NOMO-1 (cell line): ENCODE results near the gene PYY.
"Not testable (repeated sequence)": the region's sequence is repeated elsewhere in the genome, so short reads cannot be mapped to it uniquely, and the experiment has no call there.

Experiments used
- DNase-seq, 2 experiments: peaks; one replicate each; lab custom pipeline; 2025; ENCODE audit not compliant: unreplicated experiment in 2 of 2; lab: John Stamatoyannopoulos, UW

PYY gene

DNA sequence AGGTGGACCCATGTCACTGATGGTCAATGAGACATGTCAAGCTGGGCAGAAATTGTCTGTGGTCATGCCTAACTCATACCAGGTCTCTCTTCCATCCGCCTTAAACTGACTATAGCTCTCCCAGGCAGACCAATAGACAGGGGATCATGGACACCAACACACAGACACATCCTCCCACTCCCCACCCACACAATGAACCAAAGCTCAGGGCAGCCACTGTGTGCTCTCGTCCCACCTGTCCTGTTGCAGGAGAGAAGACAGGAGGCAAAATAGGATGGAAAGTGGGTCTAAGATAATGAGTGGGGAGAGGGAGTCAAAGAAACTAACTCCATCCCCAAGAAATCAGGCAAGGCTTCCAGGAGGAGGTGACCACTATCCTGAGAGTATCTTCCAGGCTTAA is 3.2 kb downstream of the PYY start:
- DNase-seq = no peak

DNA sequence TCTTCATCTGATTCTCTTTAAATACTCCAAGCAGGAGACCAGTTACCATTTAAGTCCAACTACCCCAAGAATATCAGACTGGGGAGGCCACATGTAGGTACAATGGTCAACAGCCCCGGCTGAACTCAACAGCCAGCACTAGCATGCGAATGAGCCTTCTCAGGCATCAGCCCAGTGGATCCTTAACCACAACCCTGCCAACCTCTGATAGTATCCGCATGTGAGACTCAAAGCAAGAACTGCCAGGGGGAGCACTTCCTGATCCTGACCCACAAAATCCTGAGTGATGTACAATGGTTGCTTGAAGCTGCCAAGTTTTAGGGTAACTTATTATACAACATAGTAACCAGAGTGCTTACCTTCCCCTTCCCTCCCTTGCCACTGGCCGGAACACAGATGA is 4.0 kb downstream of the PYY start:
- no peak for DNase-seq

DNA sequence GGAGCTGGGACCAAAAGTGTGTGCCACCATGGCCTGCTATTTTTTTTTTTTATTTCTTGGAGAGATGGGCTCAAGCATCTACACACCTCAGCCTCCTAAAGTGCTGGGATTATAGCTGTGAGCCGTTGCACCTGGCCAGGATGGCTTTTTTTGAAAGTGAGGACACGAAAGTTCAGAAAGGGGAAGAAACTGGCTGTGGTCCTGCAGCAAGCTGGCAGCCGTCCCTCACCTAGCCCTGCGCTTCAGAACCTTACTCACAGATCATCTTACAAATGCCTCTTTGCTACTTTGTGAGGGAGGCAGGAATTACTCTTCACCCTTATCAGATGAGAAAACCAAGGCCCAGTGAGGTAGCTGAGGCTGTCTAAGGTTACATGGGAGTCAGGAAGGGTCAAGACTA is 7.0 kb downstream of the PYY start:
- no peak for DNase-seq

DNA sequence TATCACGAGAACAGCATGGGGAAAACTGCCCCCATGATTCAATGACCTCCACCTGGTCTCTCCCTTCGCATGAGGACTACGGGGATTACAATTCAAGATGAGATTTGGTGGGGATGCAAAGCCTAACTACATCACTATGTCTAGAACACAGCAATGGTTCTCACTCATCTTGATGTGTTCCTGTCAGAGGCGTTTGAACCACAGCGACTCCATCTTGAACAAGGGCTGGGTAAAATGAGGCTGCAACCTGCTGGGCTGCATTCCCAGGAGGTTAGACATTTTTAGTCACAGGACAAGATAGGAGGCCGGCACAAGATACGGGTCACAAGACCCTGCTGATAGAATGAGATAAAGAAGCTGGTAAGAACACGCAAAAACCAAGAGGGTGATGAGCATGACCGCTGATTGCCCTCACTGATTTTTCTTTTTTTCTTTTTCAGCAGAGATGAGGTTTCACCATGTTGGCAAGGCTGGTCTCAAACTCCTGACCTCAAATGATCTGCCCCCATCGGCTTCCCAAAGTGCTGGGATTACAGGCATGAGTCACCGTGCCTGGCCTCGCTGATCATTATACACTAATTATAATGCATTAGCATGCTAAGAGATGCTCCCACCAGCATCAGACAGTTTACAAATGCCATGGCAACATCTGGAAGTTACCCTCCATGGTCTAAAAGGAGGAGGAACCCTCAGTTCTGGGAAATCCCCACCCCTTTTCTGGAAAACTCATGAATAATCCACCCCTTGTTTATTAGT is 8.5 kb downstream of the PYY start:
- no peak for DNase-seq

DNA sequence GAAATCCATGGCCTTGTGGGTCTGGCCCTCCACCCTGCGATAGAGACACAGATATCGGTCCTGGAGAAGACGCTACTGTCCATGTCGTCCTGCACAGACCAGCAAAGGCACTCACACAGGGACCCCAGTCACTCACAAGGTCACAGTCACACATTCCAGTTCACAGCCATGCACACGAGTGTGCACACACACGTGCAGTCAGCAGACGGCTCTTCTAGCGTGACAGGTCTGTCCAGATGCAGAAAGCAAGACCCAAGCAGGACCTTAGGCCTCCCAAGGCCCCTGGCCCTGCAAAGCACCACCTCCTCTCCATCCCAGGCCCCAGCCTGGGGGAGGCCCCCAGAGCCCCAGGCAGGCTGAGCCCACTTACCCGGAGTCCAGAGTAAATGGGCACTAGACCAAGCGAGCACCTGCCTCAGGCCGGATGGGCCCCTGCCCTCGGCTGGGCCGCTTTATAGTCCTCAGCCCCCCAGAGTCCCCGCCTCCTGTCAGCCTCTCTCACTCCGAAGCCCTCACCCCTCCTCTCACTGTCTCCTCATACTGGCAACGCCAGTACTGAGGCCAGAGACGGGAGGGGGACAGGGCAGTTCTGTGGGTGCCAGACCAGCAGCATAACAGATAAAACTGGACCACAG is 11.6 kb downstream of the PYY start, which contains the start of gene PPY:
PPY (minus strand) TSS at position 426 of the 635 bp plus-strand sequence. CDS start 822 bp downstream, outside the sequence.
- DNase-seq = no peak

DNA sequence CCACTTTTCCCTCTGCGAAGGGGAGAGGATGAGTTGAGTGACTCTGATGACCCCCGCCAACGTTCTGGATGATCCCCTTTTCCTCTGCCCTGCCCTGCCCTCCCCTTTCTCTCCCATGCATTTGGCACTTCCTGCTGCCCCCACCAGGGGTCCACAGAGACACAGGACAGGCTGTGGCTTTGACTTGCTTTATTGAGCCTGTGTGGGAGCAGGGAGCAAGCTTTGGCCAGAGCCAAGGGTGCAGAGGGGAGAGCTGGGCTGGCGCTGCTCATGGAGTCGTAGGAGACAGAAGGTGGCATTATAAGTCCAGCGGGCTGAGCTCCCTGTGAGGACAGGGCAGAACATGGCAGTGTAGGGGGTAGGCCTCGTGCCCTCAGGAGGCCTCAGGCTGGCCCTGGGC is 13.1 kb downstream of the PYY start:
- DNase-seq = no peak

DNA sequence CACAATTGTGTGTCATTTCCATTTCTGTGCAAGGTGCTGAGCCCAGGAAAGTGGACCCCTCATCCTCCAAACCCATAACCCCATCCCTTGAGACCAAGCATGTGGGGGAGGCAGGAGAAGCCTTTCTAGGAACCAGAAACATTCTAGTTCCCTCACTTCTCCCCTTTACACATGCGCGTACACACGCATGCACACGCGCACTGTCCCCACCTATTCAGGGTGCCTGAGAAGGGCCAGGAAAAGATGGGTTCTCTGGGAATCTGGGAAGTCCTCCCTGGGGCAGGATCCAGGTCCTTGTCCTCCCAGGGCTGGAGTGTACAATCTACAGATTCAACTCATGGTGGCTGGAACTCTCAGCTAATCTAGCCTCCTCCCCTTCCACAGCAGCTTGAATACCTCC is 13.9 kb downstream of the PYY start:
- DNase-seq = no peak

DNA sequence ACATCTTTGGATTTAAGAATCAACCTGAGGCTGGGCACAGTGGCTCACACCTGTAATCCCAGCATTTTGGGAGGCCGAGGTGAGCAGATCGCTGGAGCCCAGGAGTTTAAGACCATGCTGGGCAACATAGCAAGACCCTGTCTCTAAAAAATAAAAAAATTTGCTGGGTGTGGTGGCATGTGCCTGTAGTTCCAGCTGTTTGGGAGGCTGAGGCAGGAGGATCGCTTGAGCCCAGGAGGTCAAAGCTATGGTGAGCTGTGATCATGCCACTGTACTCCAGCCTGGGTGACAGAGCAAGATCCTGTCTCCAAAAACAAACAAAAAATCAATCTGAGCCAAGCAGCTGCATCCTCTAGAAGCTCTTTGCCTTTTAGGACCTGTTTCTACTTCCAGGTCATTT is 14.3 kb downstream of the PYY start:
- not testable (repeated sequence) for DNase-seq

DNA sequence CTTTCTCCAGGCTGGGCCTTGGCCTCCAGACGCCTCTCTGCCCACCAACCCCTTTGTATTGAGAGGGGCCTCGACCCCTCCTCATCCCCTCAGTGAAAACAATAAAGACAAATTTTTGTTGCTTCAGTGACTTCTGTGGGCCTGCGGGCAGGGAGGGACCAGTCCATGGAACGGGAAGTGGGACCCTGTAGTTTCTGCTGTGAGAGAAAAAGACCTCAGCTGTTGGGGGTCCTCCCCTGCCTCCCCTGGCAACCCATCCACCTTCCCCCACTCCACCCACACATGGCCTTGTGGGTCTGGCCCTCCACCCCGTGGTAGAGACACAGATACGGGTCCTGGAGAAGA is 14.9 kb downstream of the PYY start:
- no peak for DNase-seq

DNA sequence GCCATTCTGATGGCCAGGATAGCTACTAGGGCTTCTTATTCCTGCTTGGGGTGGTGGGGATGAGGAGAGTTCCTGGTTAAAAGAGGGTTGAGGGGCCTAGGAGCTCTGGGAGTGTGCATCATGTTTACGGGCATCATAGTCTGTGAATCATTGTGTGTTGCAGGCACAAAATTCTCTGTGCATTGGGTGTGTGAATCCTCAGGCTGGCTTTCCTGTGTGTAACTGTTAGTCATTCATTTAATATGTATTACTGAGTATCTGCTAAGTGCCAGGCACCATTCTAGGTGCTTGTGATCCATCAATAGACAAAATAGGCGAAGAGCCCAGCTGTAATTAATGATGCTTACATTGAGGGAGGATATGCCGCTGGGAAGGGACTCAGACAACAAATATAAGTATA is 17.3 kb downstream of the PYY start:
- DNase-seq = no peak

DNA sequence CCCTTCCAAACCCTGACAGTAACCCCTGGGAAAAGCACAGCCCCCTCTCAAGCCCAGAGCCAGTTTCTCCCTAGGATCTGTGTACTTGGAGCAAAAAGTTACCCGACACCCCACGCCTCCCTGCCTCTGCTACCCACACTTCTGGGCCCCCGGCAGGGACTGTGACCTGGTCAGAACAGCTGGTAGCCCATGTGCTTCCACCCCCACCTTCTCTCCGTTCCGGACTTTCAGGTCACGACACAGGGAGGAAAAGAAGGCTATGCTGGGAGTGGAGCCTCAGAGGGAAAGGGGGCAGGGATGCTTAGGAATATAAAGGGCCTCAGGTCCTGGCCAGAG is 17.8 kb downstream of the PYY start:
- no peak for DNase-seq

DNA sequence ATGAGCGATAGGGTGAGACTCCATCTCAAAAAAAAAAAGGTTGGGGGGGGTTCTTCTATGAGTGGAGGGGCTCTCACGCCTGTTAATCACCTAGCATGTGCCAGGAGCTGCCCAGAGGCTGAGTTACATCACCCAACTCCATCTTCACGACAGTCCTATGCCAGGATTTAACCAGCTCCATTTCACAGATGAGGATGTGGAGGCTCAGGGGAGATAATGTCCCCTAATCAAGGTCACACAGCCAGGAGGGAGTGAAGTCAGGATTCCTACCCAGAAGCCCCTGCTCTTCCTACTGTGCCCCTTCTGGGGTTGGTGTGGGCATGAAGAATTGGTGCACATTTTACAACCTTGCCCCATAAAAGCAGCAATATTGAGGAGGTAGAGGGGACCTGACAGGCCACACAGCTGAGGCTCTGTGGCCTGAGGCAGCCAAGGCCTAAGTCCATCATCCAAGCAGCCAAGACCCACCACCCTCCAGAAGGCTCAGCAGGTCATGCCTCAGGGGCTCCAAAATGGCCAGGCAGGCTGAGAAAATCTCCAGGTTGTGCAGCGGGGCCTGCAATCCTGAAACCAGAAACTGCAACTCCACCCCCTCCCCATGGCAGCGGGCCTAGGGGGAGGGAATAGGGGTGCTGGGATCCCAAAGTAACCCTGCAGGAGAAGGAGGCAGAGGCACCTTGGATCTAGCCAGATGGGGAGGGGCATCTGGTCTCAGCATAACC is 18.4 kb downstream of the PYY start:
- DNase-seq = no peak

DNA sequence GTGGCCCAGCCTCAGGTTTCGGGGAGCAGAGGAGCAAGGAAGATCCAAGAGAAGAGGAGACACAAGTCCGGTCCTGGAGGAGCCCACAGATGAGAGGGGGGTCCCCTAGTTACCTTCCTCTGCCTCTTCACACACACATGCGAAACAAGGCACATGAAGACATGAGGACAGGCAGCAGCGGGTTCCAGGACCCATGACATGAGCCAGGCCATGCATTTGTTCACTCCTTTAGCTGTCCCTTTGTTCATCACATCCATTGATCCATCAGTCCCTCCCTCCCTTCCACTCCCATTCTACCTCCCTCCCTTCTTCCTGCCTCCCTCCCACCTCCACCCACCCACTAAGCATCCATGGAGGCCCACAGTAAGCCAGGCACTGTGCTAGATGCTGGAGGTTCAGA is 20.8 kb downstream of the PYY start:
- DNase-seq = no peak

DNA sequence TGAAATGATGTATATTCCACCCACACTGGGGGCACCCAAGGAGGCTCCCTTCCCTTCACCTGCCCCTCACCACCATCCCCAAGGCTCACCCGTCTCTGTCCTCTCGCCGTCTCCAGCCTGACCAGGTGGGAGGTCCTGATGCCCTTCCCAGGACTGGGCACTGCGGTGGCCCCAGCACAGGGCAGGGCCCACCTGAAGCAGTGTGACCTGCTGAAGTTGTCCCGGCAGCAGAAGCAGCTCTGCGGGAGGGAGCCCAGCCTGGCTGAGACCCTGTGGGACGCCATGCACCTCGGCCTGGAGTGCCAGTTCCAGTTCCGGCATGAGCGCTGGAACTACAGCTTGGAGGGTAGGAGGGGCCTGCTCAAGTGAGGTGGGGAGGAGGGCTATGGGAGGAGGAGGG is 21.4 kb downstream of the PYY start:
- DNase-seq = no peak

DNA sequence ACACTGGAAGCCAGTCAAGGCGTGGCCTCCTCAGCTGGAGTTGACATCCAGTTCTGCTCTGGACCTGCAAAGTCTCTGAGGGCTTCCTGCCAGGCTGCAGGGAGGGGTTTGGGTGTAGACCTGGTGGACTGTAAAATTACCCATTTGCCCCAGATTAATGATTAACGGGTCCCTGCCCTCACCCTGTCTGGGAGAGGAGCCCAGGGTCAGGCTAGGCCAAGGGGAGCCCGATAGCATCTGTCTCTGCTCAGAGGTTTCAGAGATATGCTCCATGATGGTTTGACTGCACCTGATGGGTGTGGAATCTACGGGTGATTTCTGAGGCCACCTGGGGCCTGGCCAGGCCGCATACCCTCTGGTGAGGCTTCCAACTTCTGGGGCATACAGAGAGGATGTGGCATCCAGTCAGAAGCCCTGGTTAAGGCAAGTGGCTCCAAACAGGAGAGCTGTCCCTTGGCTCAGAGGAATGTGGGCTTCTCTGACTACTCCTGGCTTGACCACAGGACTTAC is 22.6 kb downstream of the PYY start:
- DNase-seq = no peak

DNA sequence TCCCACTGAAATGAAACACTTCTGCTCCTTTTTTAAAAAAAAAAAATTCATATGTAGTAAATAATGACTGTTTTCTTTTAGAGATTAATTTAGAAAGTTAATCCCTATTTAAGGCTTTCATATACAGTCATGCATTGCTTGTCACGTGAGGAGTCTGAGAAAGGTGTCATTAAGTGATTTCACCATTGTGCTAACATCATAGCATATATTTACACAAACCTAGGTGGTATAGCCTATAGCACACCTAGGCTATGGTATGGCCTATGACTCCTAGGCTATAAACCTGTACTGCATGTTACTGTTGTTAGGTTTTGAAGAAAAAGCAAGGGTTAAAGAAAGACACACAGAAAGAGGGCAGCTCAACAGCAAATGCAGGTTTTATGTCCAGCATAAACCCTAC is 25.1 kb downstream of the PYY start:
- no peak for DNase-seq

DNA sequence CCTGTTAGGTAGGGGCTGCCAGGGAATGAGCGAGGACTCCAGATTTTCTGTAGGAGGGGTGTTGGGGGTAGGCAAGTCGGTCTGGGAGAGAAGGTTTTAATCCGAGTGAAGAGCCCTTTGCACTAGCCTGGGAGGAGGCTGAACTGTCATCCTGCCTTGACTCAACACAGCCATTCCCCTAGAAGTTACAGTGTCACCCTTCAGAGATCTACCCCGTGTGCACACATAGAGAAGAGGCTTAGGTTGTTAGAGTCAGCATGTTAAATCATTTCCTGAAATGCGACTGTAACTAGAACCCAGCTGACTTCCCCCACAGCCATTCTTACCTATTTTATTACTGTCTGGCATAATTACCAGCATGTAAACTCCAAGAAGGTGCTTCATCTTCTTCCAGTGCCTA is 25.8 kb downstream of the PYY start:
- peak in 1 of 2 experiments; percentile 45 for DNase-seq

DNA sequence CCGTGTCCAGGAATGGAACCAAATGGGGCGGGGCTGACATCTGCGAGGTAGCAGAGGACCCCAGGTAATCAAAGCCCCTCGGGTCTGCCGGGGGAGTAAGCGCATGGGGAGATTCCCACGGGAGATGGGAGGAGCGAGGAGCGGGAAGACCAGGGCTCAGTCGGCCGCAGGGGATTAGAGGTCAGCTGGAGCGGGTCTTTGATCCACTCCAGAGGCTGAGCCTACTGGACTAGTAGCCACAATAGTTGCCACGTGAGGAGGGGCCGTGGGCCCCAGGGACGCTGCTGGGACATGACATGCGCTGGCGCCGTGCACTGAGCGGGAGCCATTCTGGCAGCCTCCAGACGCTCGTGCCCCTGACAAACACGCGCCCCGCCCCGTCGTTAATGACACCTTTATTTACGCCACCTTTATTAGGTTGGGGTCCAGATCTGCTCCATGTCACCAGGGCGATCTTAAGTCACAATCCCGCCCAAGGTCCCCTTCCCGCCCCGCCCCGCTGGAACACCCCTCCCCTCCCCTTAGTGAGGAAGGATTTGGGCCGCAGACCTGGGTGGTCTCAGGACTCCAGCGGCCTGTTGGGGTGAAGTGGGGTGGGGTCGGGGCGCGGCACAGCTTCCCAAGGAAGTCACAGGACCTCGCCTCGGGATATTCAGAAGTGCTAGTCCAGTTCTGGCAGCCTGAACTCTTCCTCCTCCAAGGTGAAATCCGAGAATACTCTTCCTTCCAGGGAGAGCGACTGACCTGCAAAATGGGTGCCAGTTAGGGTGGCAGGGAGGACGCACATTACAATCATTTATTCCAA is 26.5 kb downstream of the PYY start:
- DNase-seq = no peak

DNA sequence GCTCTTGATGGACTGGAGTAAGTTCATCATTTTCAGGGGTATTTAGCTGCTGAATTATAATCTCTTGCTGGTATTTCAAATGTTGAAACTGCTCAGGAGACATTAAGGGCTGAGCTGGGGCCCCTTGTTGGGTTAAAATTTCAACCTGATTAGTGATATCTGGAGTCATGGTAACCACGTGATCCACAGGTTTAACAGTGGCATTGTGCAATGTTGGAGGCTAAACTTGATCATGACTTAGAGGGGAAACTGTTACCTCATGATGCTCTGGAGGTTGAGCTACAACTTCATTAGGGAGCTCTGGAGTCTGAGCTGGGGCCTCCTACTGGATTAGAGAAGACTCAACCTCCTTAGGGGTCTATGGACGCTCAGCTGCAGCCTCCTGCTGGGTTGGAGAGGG is 29.2 kb downstream of the PYY start:
- DNase-seq = peak in 1 of 2 experiments; percentile 9

DNA sequence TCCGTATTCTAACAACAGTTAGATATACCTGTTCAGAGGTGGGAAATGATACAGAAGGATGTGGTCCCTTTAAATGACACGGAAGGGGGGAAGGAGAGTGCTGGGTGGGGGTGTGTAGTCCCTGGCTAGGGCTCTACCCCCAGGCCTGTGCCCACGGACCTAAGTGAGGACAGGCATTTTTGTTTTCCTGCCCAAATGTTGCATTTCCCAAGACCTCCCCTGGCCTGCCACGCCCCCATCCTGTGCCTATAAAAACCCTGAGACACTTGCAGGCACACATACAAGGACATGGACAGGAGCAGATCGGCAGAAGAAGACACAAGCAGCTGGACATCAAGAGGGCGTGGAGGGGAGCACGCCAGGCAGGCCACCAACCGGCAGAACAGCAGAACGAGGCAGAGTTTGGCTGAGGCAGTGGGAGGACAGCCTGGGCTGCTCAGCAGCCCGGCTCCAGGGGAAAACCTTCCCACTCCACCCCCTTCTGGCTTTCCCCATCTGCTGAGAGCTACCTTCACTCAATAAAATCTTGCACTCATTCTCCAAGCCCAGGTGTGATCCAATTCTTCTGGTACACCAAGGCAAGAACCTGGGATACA is 33.1 kb downstream of the PYY start:
- no peak for DNase-seq

DNA sequence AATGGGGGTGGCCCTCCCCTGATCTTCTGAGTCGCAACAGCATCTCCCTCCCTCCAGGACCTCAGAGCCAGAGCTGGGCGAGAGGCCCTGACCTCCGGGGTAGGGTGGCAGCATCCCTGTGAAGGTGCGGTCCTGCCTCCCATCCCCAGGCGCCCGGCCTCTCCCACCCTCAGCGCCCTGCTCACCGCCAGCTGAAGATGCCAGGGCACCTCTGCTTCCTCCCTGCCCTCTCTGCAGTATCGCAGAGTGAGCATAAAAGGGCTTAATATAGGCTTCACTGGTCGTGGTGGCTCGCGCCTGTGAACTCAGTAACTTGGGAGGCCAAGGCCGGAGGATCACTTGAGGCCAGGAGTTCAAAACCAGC is 35.7 kb downstream of the PYY start:
- no peak for DNase-seq
